ENCODE measurements around the gene SPATA3.

SPATA3 gene

DNA sequence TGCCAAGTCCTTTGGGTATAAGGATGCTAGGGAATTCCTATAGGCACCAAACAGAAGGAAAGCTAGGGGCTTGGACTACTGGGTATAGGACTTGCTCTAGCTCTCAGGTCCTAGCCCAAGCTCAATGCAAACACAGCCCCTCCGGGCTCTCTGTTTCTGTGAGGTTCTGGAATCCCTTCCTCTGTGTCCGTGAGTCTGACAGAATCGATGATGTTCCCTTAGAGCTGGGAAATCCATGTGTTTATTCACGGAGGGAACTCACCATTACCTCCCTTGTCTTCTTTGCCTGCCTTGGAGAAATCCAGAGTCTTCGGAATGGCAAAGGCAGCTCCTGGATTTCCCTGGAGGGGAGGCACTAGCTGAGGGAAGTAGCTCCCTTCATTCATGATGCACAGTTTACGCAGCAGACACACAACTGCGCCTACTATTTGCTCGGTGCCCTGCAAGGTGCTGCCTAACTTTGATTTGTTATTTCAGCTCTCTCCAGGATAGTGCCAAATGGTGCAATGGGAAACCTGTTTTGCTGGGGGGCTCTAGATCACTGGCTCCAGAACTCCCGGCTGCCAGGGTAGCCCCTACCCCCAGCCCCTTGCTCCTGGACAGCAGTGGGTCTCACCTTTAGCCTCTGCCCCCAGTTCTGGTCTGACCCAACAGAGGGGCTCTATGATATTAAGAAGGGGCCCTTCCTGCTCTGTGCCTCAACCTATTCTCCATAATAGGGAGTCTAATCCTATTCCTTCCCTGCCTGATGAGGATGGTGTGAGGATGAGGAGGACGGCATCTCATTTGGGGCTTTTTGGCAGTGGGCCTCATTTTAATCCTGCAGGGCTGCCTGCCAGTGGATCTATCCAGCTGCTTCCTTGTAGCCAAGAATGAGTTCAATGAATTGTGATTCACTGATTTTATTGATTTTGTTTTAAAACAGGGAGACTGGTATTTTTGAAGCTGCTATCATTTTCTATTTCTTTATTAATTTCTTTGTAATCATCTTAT, 52.3 kb downstream of the SPATA3 start:
- DNase-seq: peak in 6 of 51 donors; percentile 21 to 64 (median 34)

DNA sequence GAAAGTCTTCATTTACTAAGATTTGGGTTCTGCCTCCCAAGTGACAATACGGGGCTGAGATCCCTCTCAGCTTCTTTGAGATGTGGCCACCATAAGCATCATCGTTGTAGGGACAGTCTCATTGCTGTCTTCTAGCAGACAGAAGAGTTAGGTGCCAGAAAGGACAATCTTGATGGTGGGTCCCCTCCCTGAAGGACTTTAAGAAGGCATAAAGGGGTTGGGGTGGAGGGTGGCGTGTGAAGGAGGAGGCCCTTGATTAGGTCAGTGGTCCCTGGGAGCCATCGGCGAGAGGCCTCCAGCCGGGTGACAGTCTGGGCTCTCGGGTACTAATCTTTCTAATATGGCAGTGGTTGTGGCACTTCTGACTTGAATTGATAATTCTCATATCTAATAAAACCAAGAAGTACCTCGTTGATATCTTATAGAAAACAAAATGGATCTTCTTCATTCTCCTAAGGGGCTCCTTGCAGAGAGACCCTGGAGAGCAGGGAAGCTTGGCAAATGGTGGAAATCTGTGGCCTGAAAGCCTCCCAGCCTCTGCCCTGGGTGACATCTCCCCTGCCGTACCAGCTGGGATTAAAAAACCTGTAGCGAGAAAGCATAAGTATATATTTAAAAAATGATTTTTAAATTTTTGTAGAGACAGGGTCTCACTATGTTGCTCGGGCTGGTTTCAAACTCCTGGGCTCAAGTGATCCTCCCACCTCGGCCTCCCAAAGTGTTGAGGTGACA, 53.5 kb downstream of the SPATA3 start:
- no peak for DNase-seq

DNA sequence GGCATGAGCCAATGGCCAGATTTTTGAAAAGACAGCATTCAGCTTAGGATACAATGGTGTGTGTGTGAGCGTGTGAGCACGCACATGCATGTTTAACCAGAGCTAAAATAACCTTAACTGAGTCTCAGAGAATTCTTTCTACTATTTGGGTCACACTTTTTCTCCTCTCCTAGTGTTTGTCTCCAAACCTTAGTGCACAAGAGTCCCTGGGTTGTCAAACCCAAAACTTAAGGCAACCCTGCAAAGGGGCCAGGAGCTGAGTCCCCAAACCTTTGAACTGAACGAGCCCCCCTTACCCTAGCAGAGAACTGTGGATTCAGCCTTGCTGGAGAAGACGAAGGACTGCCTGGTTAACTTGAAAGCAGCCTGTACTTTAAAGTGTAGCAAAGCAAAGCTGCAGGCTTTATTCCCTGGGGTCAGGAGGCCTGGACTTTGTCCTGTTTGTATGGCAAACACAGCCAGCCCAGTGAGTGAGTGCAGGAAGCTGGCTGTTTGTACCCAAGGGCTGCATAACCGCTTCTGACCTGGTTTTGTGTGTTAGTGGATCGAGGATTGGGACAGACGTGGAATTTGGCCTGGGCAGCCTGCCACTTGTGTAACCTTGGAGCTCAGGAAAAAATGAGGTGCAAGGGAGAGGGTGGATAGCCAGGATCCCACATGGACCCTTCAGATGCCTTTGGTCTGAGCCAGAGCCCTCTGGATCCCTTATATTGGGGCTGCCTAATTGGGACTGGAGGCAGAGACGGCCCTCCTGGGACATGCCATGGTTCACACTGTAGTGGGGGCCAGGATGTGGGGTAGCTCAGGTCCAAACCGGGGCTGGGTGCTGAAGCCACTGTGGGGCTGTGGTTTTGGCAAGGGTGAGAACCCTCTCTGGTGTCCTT, 54.3 kb downstream of the SPATA3 start:
- peak in 30 of 51 donors; percentile 19 to 78 (median 48) for DNase-seq

DNA sequence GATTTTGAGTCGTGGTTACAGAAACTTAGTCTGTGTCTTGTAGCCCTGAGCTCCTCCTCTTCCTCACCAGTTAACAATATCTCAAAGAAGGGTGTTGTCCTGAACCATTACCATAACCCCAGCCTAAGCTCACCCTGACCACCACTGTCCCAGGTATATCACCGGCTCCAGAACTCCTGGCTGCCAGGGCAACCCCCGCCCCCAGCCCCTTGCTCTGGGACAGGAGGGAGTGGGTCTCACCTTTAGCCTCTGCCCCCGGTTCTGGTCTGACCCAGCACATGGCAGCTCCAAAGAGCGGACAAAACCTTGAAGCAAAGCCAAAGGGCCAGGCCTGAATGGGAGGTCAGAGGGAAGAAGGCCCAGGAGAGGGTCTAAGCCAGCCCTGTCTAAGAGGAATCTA, 55.2 kb downstream of the SPATA3 start:
- DNase-seq: no peak

DNA sequence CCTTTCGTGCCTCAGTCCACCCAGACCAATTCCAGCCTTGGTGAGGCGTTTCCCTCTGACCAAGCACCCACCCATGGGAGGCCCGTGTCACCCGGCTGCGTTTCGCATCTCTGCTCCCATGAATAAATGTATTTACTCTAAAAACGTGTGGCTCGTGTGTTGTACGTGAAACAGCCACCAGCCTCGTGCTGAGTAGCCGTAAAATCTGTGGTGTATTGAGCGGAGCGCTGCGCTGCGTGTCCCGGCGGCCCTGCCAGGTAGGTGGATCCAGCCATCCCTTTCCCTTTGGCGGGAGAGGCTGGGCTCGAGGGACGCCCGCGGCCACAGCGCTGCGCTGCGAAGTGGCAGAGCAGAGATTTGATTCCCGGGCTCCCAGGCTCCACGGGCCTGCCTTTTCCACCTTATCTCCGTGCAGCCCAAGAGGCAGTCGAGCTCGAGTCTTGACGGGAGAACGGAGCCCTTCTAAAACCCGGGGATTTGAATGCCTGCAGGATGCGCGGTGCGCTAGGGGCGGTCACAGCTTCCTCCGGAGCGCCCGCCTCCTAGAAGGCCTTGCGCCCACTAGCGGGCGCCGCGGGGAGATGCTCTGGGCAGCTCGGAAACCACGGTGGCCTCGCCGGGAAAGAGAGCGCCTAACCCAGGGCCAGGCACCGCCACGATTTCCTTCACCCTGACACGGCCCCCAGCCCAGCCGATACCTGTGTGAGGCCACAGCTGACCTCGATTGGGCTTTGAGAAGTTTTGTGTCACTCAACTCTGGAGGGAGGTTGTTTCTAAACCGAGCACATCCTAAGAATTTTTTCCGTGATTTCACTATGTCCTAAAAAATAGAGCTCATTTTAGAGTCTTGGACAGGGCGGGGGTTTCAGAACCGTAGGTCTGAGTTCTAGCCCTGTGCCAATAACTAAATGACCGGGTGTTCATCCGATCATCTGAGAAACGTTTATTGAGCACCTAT, 56.9 kb downstream of the SPATA3 start:
- peak in 48 of 51 donors; percentile 43 to 89 (median 75) for DNase-seq

DNA sequence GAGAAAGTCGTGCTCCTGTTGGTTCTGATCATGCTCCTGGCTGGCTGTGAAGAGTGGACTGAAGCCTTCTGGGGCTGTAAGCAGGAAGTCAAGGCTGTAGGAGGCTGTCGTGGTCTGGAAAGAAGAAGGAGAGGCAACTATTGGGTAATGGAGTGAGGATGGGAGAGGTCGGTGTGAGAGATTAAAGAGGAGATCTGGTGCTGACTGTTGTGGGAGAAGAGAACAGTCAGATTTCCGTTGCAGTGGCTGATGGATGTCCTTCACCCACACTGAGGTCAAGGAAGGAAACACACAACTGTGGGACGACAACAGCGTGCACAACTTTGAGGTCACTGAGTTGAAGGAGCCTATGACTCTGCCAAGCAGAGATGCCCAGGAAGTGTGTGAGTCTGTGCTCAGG, 57.9 kb downstream of the SPATA3 start:
- no peak for DNase-seq

DNA sequence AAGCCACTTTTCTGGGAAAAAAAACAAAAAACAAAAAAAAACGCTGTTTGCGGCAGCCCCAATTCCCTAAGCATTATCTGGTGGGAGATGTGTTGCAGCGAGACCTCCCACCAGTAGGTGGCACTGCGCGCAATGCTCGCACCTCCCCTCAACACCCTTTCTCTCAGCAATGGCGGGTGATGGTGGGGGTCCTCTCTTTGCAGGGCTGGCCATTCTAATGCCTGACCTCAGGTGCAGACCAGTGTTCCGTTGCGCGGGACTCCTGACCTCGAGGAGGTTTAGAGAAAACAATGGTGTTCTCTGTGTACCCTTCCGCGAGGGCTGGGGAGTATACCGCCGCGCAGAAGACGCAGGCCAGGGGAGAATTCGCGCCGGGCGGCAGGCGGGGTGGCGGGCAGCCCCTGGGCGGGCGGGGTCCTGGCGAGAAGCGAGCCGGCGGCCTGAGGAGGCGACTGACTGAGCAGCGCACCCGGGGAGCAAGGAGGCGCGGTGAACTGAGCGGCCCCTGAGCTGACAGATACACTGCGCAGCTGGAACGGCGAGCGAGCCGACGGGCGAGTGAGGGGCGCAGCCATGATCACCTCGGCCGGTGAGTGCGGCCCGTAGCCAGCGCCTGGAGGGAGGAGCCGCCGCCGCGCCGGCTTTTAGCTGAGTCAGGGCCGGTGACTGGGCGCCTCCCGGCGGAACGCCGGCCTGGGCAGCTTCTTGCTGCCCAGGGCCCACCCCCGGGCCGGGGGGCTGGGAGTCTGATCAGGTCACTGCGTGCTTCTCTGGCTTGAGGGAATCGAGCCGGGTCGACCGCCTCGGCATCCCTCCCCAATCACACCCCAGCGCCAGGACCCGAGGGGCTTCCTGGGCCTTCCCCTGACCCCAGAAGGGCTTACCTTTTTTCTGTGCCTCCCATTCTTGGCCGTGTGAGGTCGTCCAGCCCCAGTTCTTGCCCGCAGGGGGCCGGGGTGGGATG, 60.8 kb downstream of the SPATA3 start, which contains the start of gene PSMD1:
Gene PSMD1, plus strand, starts transcription at position 415 of the 964 bp plus-strand sequence. Its CDS starts 159 bp downstream, at position 574.
- DNase-seq: peak; percentile 66 to 97 (median 88)

DNA sequence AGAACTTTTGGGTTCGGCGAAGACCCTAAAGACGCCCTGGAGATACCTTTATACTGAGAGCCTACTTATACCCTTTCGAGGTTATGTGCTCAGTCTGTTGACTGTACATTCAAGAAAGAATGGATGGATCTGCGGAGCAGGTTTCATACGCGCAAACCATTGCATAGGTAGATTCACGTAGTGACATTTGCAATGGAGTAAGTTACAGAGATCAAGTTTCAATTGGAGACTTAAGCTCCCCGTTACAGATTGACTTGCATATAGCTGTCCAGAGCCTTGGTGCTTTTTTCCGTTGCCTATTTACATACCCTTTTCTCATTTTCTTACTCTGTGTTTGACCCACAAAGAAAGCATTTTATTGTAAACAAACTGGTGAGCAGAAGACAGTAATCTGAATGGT, 61.7 kb downstream of the SPATA3 start:
- no peak for DNase-seq

Data from hypothalamus (tissue), 51 donors.